PFSK-1 (cell line): ENCODE measurements around the gene SORL1.

ENCODE experiments used
- FOXP2 ChIP-seq: optimal IDR thresholded peaks from 2 replicates; pipeline ENCODE3; 2011; ENCODE audit warnings: borderline replicate concordance, control low read depth, inconsistent platforms; ENCODE audit not compliant: insufficient read depth; ENCODE audit errors: extremely low read length, extremely low read depth
- POLR2AphosphoS5 ChIP-seq: IDR thresholded peaks from 2 replicates; pipeline ENCODE4 v1.6.1; 2012; ENCODE audit warnings: low read depth, mild to moderate bottlenecking, control low read depth, low read length, moderate library complexity
- REST ChIP-seq, 2 experiments: IDR thresholded peaks; 2 replicates each; pipeline versions ENCODE4 v1.6.1 to v1.8.0; 2011 to 2012; ENCODE audit warnings: low read depth in 2 of 2, low read length in 2 of 2, control low read depth in 1 of 2, inconsistent platforms in 1 of 2, mild to moderate bottlenecking in 1 of 2, moderate library complexity in 1 of 2; ENCODE audit not compliant: insufficient read depth in 1 of 2
- SIN3A ChIP-seq: IDR thresholded peaks from 2 replicates; pipeline ENCODE4 v1.6.1; 2012; ENCODE audit warnings: mild to moderate bottlenecking, low read length, moderate library complexity, borderline replicate concordance; ENCODE audit not compliant: insufficient read depth
- TAF1 ChIP-seq: IDR thresholded peaks from 2 replicates; pipeline ENCODE4 v1.6.1; 2012; ENCODE audit warnings: low read length, control low read depth, borderline replicate concordance; ENCODE audit not compliant: insufficient read depth

The SORL1 gene

GRCh38 chr11:121589946-121590537 lies 137.9 kb downstream of the SORL1 start:
- TF ChIP-seq POLR2AphosphoS5 (no peak), TAF1 (no peak), FOXP2 (no peak), SIN3A (no peak), REST (IDR thresholded peaks at IDR 0.05; ENCODE audit: insufficient read depth in 1 of 2, low read depth in 2 of 2, low read length in 2 of 2) (no peak)

- TF ChIP-seq SIN3A (no peak), TAF1 (no peak), REST (IDR thresholded peaks at IDR 0.05; ENCODE audit: insufficient read depth in 1 of 2, low read depth in 2 of 2, low read length in 2 of 2) (no peak), POLR2AphosphoS5 (no peak), FOXP2 (no peak)
These were observed 138.8 kb downstream of the SORL1 start for GRCh38 chr11:121590772-121591404.

DNA sequence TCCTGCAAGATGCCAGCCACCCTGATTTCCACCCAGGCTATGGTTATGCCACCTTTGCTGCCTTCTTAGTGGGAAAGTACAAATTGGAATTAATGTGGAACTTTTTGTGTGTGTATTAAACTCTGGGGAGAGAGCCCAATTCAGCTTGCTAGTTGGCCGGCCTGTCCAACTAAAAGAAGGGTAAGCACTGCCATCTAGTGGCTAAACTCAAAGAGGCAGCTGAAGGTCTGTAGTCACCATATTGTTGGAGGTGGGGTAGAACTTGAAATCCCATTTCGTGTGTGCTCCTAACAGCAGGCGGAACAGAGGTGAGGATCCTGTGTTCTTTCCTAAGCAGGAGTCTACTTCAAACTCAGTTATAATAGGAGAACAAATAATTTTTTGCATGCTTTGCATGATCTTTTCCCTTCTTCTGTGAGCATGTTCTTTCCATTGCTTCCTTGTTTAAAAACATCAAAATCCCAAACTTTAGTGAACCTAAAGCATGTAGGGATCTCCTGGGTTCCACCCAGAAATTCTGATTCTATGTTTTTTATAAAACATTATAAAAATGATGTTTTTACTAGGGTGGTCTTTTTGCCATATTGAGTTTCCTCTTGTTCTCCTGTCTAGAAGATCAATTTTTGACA lies 139.4 kb downstream of the SORL1 start:
- TF ChIP-seq TAF1 (no peak), POLR2AphosphoS5 (no peak)

DNA sequence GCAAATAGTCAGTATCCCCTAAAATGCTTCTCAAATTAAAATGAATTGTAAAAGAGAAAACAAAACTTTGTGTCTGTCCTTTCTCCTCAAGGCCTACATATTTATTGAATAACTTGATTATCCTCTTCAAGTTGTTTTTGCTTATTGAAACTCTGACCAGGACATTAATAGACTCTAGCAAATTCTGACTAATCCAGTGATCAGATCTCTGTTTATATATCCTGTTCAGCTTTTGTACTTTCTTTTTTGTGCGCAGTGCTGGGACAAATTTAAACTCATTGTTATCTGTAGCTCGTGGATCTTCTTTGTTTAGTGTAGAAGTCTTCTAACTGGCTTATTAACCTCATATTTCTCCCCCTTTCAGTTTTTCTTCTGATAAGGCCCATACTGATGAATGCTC lies 140.6 kb downstream of the SORL1 start:
- TF ChIP-seq TAF1, result no peak
- no peak for TF ChIP-seq POLR2AphosphoS5
- TF ChIP-seq SIN3A, result no peak

DNA sequence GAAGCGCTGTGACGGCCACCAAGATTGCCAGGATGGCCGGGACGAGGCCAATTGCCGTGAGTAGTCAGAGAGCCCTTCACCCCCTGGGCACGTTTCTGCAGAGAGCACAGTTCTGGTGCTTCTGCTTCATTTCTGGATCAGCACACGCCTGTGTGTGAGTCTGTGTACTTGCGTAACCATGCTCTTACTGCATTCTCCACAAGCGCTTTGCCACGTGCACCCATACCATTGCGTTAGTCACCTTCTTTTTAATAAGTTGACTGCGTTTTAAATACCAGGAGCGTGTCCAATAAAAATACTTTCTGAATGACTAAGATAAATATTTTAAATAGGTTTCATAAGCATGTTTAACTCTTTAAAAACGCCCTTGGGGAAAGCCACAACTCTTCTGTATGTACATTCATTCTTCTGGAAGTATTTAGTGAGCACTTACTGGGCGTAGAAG lies 143.6 kb downstream of the SORL1 start:
- TF ChIP-seq SIN3A (no peak), TAF1 (no peak), REST (IDR thresholded peaks at IDR 0.05; ENCODE audit: insufficient read depth in 1 of 2, low read depth in 2 of 2, low read length in 2 of 2) (no peak), FOXP2 (no peak), POLR2AphosphoS5 (no peak)

DNA sequence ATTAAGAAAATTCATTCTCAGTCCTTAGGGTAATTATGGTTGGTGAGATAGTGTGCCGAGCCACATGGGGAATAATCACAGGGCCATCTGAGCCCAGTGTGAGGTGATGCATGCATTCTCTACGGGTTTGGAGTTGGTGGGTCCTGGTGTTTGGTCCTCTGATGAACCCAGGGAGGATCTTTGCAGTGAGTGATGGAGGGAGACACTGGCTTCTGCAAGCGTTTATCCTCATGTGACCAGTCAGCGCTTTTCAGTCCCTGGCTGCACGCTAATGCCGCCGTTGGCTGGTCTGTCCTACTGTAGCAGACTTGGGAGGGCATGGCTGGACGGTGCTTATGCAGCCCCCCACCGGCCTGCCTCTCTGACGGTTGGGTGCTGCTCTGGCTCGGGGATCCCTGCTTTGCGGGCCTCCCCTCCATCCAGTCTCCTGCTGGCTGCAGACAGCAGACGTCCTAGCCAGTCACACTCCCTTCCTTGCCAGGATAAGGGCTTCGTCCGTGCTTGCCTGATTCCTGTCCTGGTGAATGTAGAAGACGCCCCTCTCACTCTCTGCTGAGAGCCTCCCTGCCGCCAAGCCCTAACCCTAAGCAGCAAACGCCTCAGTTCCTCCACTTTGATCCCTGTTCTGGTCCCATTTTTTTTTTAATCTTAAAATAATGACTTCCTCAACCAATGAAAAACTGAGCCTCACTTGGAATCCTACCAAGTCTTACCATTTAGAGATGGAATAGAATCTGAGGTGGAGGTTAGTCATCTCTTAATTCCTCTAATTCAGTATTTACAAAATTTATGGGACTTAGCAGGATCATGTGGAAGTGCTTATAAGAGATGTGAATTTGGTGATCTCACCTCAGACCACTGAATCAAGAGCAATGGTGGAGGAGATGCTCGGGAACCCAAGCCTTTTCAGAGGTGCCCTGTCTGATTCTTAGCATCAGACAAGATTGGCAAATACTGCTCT lies 144.4 kb downstream of the SORL1 start:
- no peak for TF ChIP-seq POLR2AphosphoS5
